NB4 (cell line): ENCODE results near the gene ALKAL2.

ENCODE experiments used
- DNase-seq: peaks from one replicate; pipeline ENCODE4 v3.0.0; 2010; ENCODE audit warnings: low read depth
- H3K4me3 ChIP-seq: one replicate; pipeline ENCODE4 v1.5.1; 2011; ENCODE audit warnings: mild to moderate bottlenecking, low read depth, low read length, moderate library complexity
- CTCF ChIP-seq: IDR thresholded peaks from one replicate; pipeline ENCODE4 v1.5.1; 2012; ENCODE audit warnings: low read depth, low read length
- MYC ChIP-seq: IDR thresholded peaks from 2 replicates; pipeline ENCODE4 v1.6.1; 2011; ENCODE audit warnings: low read depth, low read length
- POLR2A ChIP-seq: IDR thresholded peaks from 2 replicates; pipeline ENCODE4 v1.6.1; 2011; ENCODE audit warnings: mild to moderate bottlenecking; ENCODE audit not compliant: insufficient read length; ENCODE audit errors: extremely low read depth
- TF ChIP-seq, protein P1 (sequence below): IDR thresholded peaks from 2 replicates; pipeline ENCODE4 v1.6.1; 2011; ENCODE audit warnings: low read depth, low read length

ALKAL2 gene

DNA sequence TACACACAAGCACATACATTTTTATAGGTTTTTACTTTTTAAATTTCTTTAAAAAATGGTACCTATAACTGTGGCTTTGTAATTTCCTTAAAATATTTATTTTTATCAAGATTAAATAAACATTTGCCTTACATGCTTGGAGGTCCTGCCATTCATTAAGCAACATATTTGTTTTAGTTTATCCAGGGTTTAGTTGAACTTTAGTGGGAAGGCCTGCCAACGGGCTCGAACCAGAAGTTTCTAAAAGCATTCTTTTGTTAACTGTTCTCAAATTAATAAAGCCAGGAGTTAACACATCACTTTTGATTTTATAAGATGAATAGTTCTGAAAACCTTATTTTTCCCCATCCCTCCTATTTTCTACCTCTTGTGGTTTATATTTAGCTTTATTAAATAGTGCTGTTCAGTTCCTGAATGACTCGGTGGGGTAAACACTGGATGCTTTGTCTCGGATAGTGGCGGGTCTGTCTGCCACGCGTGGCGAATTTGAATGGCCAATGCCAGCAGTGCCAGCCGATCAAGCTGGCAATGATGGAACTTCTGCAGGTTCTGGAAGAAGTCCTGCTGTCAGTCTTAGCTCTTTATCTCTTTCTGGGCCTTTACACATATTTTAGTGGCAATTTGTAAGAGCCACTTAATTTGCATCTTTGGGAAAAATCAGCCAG, 56.2 kb downstream of the ALKAL2 start:
- H3K4me3 ChIP-seq, result no peak overlapping the region
- no peak for DNase-seq
- TF ChIP-seq MYC (no peak), CTCF (no peak), POLR2A (no peak)
- TF ChIP-seq, protein P1, sequence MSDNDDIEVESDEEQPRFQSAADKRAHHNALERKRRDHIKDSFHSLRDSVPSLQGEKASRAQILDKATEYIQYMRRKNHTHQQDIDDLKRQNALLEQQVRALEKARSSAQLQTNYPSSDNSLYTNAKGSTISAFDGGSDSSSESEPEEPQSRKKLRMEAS, result no peak
